NCI-H2081 treated with DMSO at 0.1 percent for 48 hours (cell line): ENCODE data around the gene MYOF.
"Not testable (repeated sequence)": the region's sequence is repeated elsewhere in the genome, so short reads cannot be mapped to it uniquely, and the experiment has no call there.

ENCODE experiments used
- DNase-seq: peaks from one replicate; lab custom pipeline; 2025; lab: John Stamatoyannopoulos, UW

Gene MYOF

DNA sequence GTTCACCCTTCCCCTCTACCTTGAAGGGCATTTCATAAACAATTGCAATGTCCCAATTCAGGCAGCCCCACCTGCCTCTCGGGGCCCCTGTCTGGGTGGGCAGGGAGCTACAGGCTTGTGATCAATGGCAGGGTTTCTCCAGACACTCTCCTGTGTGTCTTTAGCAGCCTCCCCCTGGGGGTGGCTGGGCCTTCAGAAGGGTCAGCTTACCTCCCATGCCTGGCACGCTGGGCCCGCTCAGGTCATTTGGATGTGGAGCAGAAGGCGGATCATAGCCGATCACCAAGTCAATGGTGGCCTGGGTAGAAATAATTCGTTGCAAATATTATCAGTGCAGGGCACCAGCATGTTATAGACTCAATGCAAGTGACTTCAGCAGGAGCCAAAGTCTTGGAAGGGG lies 56.3 kb downstream of the MYOF start:
- no peak for DNase-seq

- no peak for DNase-seq
These were observed 60.0 kb downstream of the MYOF start for GRCh38 chr10:93422118-93422517.

DNA sequence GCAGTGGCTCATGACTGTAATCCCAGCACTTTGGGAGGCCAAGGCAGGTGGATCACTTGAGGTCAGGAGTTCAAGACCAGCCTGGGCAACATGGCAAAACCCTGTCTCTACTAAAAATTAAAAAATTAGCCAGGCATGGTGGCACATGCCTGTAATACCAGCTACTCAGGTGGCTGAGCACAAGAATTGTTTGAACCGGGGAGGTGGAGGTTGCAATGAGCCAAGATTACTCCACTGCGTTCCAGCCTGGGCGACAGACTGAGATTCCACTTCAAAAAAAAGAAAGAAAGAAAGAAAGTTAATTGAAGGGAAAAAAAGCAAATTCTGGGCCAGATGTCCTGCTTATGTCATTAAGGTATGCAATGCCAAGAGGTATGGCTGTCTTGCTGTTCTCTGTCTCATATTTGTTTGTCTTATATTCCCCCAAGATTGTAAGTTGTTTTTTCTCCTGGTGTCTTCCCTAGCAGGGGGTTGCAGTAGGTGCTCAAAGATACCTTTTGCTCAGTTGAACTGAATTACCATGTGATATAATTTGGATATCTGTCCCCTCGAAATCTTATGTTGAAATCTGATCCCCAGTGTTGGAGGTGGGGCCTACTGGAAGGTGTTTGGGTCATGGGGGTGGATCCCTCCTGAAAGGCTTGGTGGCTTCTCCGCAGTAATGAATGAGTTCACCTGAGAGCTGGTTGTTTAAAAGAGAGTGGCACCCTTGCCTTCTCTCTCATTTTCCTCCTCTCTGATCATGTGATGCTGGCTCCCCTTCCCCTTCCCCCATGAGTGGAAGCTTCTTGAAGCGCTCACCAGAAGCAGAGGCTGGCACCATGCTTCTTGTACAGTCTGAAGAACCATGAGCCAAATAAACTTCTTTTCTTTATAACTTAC lies 60.9 kb downstream of the MYOF start:
- DNase-seq: no peak

- DNase-seq: no peak
These were observed 62.0 kb downstream of the MYOF start for GRCh38 chr10:93420091-93420490.

- DNase-seq: not testable (repeated sequence)
These were observed 63.1 kb downstream of the MYOF start for GRCh38 chr10:93419016-93419415.

DNA sequence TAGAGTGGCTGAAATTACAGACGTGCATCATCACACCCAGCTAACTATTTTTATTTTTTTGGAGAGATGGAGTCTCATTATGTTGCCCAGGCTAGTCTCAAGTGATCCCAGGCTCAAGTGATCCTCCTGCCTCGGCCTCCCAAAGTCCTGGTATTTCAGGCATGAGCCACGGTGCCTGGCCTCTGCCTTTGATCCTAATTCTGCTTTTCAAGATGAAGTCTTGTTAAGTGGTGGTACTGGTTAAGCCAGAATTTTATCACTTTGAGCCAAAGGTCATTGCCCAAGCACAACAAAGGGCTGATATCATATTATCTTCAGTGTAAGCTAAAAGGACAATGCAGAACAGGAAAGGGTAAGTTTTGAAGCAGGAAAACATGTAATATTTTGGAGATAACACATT lies 64.2 kb downstream of the MYOF start:
- no peak for DNase-seq

- DNase-seq: no peak
These were observed 64.9 kb downstream of the MYOF start for GRCh38 chr10:93417266-93417665.

GRCh38 chr10:93416824-93417223 lies 65.3 kb downstream of the MYOF start:
- no peak for DNase-seq

GRCh38 chr10:93415693-93416092 lies 66.4 kb downstream of the MYOF start:
- DNase-seq: no peak

DNA sequence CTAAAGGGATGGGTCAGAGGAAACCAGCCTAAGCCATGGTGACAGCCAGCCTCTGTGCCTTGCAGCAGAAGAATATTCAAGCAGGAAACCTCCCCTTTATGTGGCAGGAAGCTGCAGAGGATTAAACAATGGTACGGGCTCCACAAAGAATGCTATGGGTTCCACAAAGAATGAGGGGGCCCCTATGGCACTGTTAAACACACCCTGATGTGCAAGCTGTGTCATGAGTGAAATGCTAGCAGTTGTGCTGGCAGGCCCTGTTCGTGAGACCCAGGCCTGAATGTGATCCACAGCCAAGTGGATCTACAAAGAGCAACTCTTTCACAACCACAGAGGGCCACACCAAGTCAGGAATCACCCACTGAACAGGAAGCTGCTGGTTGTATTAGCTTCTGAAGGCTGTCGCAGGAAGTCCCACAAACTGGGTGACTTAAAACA lies 68.9 kb downstream of the MYOF start:
- DNase-seq: no peak

GRCh38 chr10:93412801-93413200 lies 69.3 kb downstream of the MYOF start:
- no peak for DNase-seq

DNA sequence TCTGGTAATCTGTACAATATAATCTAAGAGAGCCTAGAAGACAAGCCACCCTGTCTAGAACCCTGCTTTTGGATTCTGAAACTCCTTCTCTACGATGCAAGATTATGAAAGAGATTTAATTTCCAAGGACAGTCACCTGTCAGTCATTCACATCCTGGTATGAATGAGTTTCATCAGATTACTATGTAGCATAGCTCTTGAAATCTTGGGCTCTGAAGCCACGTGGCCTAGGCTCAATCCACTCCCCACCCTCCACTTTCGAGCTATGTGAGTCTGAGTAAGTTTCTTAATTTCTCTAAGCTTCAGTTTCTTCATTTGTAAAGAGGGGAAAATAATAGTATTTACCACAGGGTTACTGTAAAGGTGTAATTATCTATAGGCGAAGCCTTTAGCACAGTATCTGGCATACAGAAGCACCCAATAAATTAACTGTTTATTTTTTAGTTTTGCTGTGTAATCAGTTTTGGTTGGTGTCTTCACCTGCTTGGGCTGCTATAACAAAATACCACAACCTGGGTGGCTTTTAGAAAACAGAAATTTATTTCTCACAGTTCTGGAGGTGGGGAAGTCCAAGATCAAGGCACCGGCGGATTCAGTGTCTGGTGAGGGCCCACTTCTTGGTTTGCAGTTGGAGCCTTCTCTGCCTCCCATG lies 71.3 kb downstream of the MYOF start:
- no peak for DNase-seq

DNA sequence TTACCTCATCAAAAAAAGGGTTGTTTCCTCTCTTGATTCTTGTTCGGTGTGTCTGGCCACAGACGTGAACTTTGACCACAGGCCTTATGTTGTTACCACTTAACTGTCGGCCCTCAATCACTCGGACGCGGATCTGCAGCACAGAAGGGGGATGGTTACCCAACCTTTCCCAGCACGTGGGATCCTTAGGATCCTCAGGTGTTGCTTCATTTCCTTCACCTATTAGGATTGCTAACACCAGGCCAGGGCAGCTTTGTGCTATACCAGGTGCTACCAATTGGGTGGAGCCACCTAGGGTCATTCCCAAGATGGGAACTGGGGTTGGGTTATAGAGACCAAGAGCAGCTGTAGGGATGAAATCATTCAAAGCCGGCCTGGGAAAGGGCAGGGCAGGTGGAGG lies 73.4 kb downstream of the MYOF start:
- no peak for DNase-seq

- DNase-seq: no peak
These were observed 75.6 kb downstream of the MYOF start for GRCh38 chr10:93406364-93407145.

DNA sequence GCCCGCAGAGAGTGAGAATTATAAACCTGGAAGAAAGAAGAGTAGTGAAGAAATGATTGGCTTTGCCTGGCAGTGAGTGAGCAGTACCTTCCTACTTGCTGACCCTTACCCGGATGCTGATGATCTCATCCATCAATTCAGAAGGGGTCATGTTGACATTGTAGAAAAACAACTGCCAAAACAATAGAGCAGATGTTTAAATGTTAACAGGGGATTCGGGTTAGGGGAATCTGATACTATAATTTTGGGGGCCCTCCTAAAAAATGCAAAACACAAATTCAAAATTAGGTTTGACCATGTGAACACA lies 78.1 kb downstream of the MYOF start:
- DNase-seq: no peak

- DNase-seq: no peak
These were observed 78.7 kb downstream of the MYOF start for GRCh38 chr10:93403152-93404047.

- no peak for DNase-seq
These were observed 79.9 kb downstream of the MYOF start for GRCh38 chr10:93402192-93402591.

- no peak for DNase-seq
These were observed 83.6 kb downstream of the MYOF start for GRCh38 chr10:93398528-93398927.

- no peak for DNase-seq
These were observed 85.1 kb downstream of the MYOF start for GRCh38 chr10:93397020-93397419.

GRCh38 chr10:93393211-93393610 lies 88.9 kb downstream of the MYOF start:
- no peak for DNase-seq

- no peak for DNase-seq
These were observed 90.0 kb downstream of the MYOF start for GRCh38 chr10:93392121-93392520.
